AG04449 (cell line): ENCODE measurements around the gene CAP2.

Experiments used
- CTCF ChIA-PET: fragments of 350-600 bp; formaldehyde crosslinking; extraction: SDS; loops from one replicate; lab custom pipeline; 2021; ENCODE audit warnings: antibody characterized with exemption; lab: Yijun Ruan, JAX
- POLR2A ChIA-PET: fragments of 400-600, 350-600 bp; formaldehyde crosslinking; extraction: SDS; loops from one replicate; lab custom pipeline; 2020; ENCODE audit warnings: antibody characterized with exemption, inconsistent platforms; lab: Yijun Ruan, JAX
- DNase-seq: peaks from one replicate; pipeline ENCODE4 v3.0.0-alpha.2; 2010; ENCODE audit warnings: low read depth, low spot score
- H3K4me3 ChIP-seq: 2 replicates; pipeline ENCODE4 v1.5.1; 2011; ENCODE audit warnings: low read depth, mild to moderate bottlenecking, control low read depth, low read length
- TF ChIP-seq, protein P1 (sequence below): IDR thresholded peaks from one replicate; pipeline ENCODE4 v1.5.1; 2011; ENCODE audit warnings: mild to moderate bottlenecking, moderate library complexity, low read length, control low read depth, inconsistent platforms; ENCODE audit not compliant: insufficient read depth; ENCODE audit errors: missing control alignments

CAP2 gene

DNA sequence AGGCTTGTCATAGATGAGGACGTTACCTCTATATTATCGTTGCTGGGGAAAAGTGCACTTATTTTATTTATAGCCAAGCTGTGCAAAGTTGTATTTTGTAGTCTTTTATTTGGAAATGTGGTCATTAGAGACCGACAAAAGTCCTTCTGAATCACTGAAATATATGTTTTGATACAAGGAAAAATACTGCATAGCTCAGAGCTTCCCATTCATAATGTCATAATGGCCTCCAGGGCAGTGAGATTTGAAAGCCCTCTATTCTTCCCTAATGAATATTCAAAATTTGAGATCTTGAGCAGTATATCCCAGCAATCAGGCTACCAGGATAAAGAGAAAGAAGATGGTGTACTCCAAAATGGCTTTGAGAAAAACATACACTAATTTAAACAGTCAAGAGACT is 64.6 kb downstream of the CAP2 start:
- CTCF ChIA-PET, result interaction anchor here (1.0 kb wide), 1 partner anchor 178 kb away, joined by 3 read pairs; no protein-coding TSS in a partner anchor
- no peak for DNase-seq
- TF ChIP-seq, protein P1, sequence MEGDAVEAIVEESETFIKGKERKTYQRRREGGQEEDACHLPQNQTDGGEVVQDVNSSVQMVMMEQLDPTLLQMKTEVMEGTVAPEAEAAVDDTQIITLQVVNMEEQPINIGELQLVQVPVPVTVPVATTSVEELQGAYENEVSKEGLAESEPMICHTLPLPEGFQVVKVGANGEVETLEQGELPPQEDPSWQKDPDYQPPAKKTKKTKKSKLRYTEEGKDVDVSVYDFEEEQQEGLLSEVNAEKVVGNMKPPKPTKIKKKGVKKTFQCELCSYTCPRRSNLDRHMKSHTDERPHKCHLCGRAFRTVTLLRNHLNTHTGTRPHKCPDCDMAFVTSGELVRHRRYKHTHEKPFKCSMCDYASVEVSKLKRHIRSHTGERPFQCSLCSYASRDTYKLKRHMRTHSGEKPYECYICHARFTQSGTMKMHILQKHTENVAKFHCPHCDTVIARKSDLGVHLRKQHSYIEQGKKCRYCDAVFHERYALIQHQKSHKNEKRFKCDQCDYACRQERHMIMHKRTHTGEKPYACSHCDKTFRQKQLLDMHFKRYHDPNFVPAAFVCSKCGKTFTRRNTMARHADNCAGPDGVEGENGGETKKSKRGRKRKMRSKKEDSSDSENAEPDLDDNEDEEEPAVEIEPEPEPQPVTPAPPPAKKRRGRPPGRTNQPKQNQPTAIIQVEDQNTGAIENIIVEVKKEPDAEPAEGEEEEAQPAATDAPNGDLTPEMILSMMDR, result no peak
- POLR2A ChIA-PET, result no interaction called here
- no peak overlapping the region for H3K4me3 ChIP-seq

DNA sequence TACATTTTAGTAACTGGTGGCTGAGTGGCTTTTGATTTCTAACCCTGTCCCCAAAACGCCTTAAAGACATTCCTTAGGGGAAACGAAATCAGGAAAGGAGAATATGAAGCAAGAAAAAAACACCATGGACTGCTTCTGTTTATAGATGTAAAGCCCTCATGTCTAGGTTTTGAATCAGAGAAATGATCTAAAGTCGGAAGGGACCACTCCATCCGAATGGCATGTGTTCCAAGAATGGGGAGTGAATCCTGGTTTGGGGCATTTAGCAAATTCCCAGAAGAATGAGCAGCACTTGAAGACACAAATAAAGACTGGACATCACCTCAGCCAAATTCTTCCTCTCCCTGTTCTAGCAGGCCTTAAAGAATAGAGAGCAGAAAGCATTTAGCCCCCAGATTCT is 65.6 kb downstream of the CAP2 start:
- TF ChIP-seq, protein P1, result no peak
- no peak overlapping the region for H3K4me3 ChIP-seq
- ChIA-PET CTCF (no interaction called here), POLR2A (interaction anchor here (0.6 kb wide), 1 partner anchor 41 kb away, joined by 4 read pairs; no protein-coding TSS in a partner anchor)
- DNase-seq, result peak; percentile 49

GRCh38 chr6:17460862-17461261 is 67.5 kb downstream of the CAP2 start:
- TF ChIP-seq, protein P1, result no peak
- H3K4me3 ChIP-seq, result no peak overlapping the region
- no peak for DNase-seq
- ChIA-PET CTCF (no interaction called here), POLR2A (no interaction called here)

- ChIA-PET CTCF (interaction anchor here (0.6 to 0.9 kb wide), 2 partner anchors 25 to 118 kb away, joined by 3 read pairs; no protein-coding TSS in a partner anchor), POLR2A (no interaction called here)
- H3K4me3 ChIP-seq, result no peak overlapping the region
- DNase-seq, result no peak
- TF ChIP-seq, protein P1, result no peak
Observed at GRCh38 chr6:17466147-17466546, 72.8 kb downstream of the CAP2 start.

GRCh38 chr6:17466707-17467106 is 73.3 kb downstream of the CAP2 start:
- ChIA-PET POLR2A (no interaction called here), CTCF (interaction anchor here (0.6 to 0.9 kb wide), 2 partner anchors 25 to 117 kb away, joined by 3 read pairs; no protein-coding TSS in a partner anchor)
- TF ChIP-seq, protein P1, result no peak
- no peak overlapping the region for H3K4me3 ChIP-seq
- no peak for DNase-seq

GRCh38 chr6:17469006-17469832 is 75.8 kb downstream of the CAP2 start:
- CTCF ChIA-PET, result no interaction called here
- TF ChIP-seq, protein P1, result no peak
- DNase-seq, result no peak

More at GRCh38 chr6:17469006-17469832, 75.8 kb downstream of the CAP2 start:
- H3K4me3 ChIP-seq, result no peak overlapping the region
- POLR2A ChIA-PET, result no interaction called here
